ENCODE data around the gene ISLR. TPM values are rescaled to one million over a fixed set of nuclear protein-coding genes. Genes with fewer than 3 reads are reported as not detected.

ISLR gene
- polyA plus RNA-seq, 4 donors: 0.45 to 10.5 (median 5.6) TPM

Other genes with a start within 250 kb of the ISLR start
- gene LOXL1, start 247.2 kb upstream of the ISLR start, polyA plus RNA-seq: 1 to 10 TPM; 2.2 to 7.2 (median 4.9) TPM
- gene STOML1, start 181.4 kb upstream of the ISLR start, polyA plus RNA-seq: 10 to 100 TPM in 1 of 4 donors, 1 to 10 TPM in 3; 7.8 to 22.1 (median 8.7) TPM
- gene PML, start 179.0 kb upstream of the ISLR start, polyA plus RNA-seq: 10 to 100 TPM; 16.5 to 31.1 (median 26.1) TPM
- under 1 TPM in 2 of 4 donors, not detected in 2; 0.01 to 0.12 TPM for gene GOLGA6A, start 91.2 kb upstream of the ISLR start, polyA plus RNA-seq
- 1 to 10 TPM in 2 of 4 donors, under 1 TPM in 1, not detected in 1; 0.54 to 5.7 (median 1.1) TPM for gene ISLR2, start 43.1 kb upstream of the ISLR start, polyA plus RNA-seq
- gene STRA6, start 29.1 kb downstream of the ISLR start, polyA plus RNA-seq: 1 to 10 TPM in 1 of 4 donors, under 1 TPM in 1, not detected in 2; 0.27 to 8.4 TPM
- 1 to 10 TPM in 1 of 4 donors, under 1 TPM in 1, not detected in 2; 0.01 to 1.1 TPM for gene CCDC33, start 62.6 kb downstream of the ISLR start, polyA plus RNA-seq
- gene CYP11A1, start 193.9 kb downstream of the ISLR start, polyA plus RNA-seq: 1 to 10 TPM in 1 of 4 donors, under 1 TPM in 3; 0.54 to 2.7 (median 0.73) TPM